Liver (tissue), 3 donors: Measurements from ENCODE around the gene INSL6.

Experiments
- CTCF ChIP-seq: fragments of 150-350 bp; IDR thresholded peaks from 2 replicates; pipeline ENCODE4 v1.5.1; 2017; ENCODE audit warnings: improper control_type of control experiment, low read depth, low read length; ENCODE audit not compliant: missing input control
- GABPA ChIP-seq, 2 donors: IDR thresholded peaks in 1 of 2; conservative IDR thresholded peaks in 1 of 2; 2 replicates each; pipeline ENCODE4 v1.6.1; 2016; ENCODE audit warnings: antibody characterized with exemption in 2 of 2, mild to moderate bottlenecking in 1 of 2, moderate library complexity in 1 of 2
- NR2F2 ChIP-seq: IDR thresholded peaks from 2 replicates; pipeline ENCODE4 v1.6.1; 2016; ENCODE audit warnings: antibody characterized with exemption
- RAD21 ChIP-seq, 2 donors: IDR thresholded peaks; 2 replicates each; pipeline ENCODE4 v1.6.1; 2016; ENCODE audit warnings: antibody characterized with exemption in 2 of 2, mild to moderate bottlenecking in 2 of 2
- REST ChIP-seq: IDR thresholded peaks from 2 replicates; pipeline ENCODE4 v1.6.1; 2016; ENCODE audit warnings: antibody characterized with exemption, mild to moderate bottlenecking
- RXRA ChIP-seq, 2 donors: IDR thresholded peaks; 2 replicates each; pipeline ENCODE4 v1.6.1; 2017 to 2018; ENCODE audit warnings: antibody characterized with exemption in 2 of 2, mild to moderate bottlenecking in 1 of 2
- ZBTB33 ChIP-seq: IDR thresholded peaks from 2 replicates; pipeline ENCODE4 v1.6.1; 2016; ENCODE audit warnings: antibody characterized with exemption
- donor health status: healthy.
- donor health status: healthy.

GRCh38 chr9:5184776-5185175 lies 663 bp downstream of the INSL6 start:
- TF ChIP-seq NR2F2 = no peak
- no peak for TF ChIP-seq GABPA (IDR thresholded peaks at IDR 0.05 in 1 of 2, conservative IDR thresholded peaks at IDR 0.05 in 1 of 2)
- no peak for TF ChIP-seq CTCF
- TF ChIP-seq ZBTB33 = no peak
- no peak for TF ChIP-seq REST
- TF ChIP-seq RAD21 (IDR thresholded peaks at IDR 0.05) = no peak
- TF ChIP-seq RXRA (IDR thresholded peaks at IDR 0.05) = no peak
